ENCODE results near the gene FMO5. TPM values are rescaled to one million over a fixed set of nuclear protein-coding genes. Genes with fewer than 3 reads are reported as not detected.

Gene FMO5
- total and polyA plus RNA-seq, 2 experiments from 2014 or later = 0.73 to 0.84 TPM

- H4K20me1 ChIP-seq (replicated peaks; ENCODE audit: insufficient read depth) = no peaks in the 10 kb centered on the region
- peaks cover 5% of the 10 kb centered on the region for H3K27me3 Mint-ChIP-seq (ENCODE audit: insufficient read depth, low read depth, poor library complexity)
- ATAC-seq (no peak), DNase-seq (ENCODE audit: low spot score) (no peak)
- H3K27me3 ChIP-seq (ENCODE audit: insufficient read depth) = no peaks in the 10 kb centered on the region
- H3K4me3 Mint-ChIP-seq = no peak overlapping the region
- no peak overlapping the region for H3K4me2 ChIP-seq
- TF ChIP-seq EZH2phosphoT487 (IDR thresholded peaks at IDR 0.05; ENCODE audit: unreplicated experiment) = no peak
- TF ChIP-seq ZNF114 (CRISPR knock-in tag; IDR thresholded peaks at IDR 0.05) = no peak
- TF ChIP-seq STAT1 (IDR thresholded peaks at IDR 0.05; ENCODE audit: unreplicated experiment) = no peak
- no peak for TF ChIP-seq CREB1 (CRISPR knock-in tag; IDR thresholded peaks at IDR 0.05; ENCODE audit: low read depth)
- TF ChIP-seq ETS1 (IDR thresholded peaks at IDR 0.05) = no peak
- TF ChIP-seq EZH2 (IDR thresholded peaks at IDR 0.05; ENCODE audit: low read depth, unreplicated experiment) = no peak
- TF ChIP-seq ZNF462 (CRISPR knock-in tag; IDR thresholded peaks at IDR 0.05) = no peak
- TF ChIP-seq JUNB (IDR thresholded peaks at IDR 0.05; ENCODE audit: unreplicated experiment) = no peak
- peaks cover 39% of the 10 kb centered on the region for H3K36me3 Mint-ChIP-seq (ENCODE audit: low read depth)
- H3K9me2 ChIP-seq (ENCODE audit: insufficient read depth) = 0 out of 2 replicates have a peak, but pooled peaks cover 4% of the 10 kb centered on the region
- no peaks in the 10 kb centered on the region; the same call in 1 of the 2 replicates for H3K36me3 ChIP-seq (ENCODE audit: insufficient read depth)
- peaks cover 56% of the 10 kb centered on the region for H3K9me3 Mint-ChIP-seq
- H3K4me3 ChIP-seq = no peak overlapping the region
- H3K79me2 ChIP-seq (replicated peaks; ENCODE audit: insufficient read depth) = no peaks in the 10 kb centered on the region
- peaks cover 21% of the 10 kb centered on the region for H3K4me1 Mint-ChIP-seq
- H3K27ac ChIP-seq (ENCODE audit: low read depth) = no peak overlapping the region
- H3K27ac Mint-ChIP-seq = no peak overlapping the region
- no peak overlapping the region for H2AFZ ChIP-seq
- no peaks in the 10 kb centered on the region for H3F3A ChIP-seq (replicated peaks; ENCODE audit: low read depth)
- H3K4me1 ChIP-seq (ENCODE audit: insufficient read depth) = peaks cover 23% of the 10 kb centered on the region
Observed at GRCh38 chr1:147236448-147236847, 11.3 kb upstream of the FMO5 start.

Measured in GM23338 (cell line).